ENCODE data around the gene PPFIBP2.

The PPFIBP2 gene

DNA sequence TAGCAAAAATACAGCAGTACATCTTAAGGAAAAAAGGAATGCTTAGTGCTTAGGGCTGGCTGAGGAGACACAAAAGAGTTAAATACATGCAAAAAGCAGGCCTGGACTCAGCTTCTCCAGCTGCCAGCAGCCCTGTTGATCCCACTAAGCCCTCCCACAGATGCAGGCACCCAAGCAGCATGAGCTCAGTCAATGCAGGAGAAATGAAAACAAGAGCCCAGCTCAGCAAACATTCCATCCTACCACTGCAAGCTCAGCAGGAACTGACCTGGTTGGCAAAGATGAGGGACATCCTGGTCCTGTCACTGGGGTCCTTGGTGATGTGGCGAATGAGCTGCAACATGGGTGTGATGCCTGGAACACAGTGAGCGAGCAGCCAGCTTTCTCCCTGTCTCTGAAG lies 153.7 kb downstream of the PPFIBP2 start:
- DNase-seq (ENCODE audit: low read depth) = no peak

DNA sequence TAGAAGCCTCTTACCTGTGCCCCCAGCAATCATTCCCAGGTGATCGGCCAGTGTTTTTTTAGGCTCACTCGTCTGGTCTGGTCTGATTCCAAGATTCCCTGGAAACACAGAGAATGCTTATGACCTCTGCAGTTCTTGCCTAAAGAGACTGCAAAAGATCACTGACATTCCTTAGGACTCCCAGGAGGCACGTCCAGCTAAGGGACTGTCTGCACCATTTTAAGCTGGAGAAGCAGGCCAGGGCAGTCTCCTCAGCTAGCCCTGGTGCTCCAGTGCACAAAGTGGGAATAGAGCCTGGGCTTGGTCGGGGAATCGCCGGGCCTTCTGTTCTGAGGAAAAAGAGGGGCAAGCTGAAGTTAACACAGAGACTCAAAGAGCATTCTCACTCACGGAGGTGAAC lies 154.7 kb downstream of the PPFIBP2 start:
- no peak for DNase-seq (ENCODE audit: low read depth)

DNA sequence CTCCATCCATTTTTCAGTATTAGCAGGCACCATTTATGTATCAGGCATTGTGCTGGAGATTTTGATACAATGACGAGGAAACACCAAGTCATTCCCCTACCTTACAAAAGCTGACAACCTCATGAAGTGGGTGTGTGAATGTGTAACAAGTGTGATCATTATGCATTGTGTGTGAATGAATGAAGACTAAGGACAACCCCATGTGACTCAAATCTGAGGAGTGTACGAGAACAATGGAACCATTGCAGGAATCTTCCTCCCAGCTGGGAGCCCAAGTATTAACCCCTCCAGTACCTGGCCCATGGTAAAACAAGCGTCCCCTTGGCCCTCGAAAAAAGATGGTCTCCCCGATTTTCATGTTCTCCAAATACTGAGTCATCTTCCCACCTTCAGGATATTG lies 155.1 kb downstream of the PPFIBP2 start:
- no peak for DNase-seq (ENCODE audit: low read depth)

DNA sequence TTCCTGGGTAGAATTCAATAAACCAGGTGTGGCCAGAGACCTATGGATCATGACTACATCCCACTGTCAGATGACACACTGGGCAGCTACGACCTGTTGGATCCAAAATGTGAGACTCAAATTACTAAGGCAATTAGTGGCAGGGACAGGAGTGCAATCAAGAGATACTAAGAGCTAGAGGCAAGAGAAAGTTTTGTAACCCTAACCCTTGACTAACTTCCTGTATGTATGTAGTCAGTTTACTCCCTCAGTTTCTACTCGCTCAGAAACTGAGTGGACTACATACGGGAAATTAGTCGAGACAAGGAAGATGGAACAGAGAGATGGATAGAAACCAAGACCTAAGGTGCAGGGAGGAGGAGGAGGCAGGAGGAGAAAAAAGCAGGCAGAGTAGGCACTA lies 156.8 kb downstream of the PPFIBP2 start:
- DNase-seq (ENCODE audit: low read depth) = no peak

DNA sequence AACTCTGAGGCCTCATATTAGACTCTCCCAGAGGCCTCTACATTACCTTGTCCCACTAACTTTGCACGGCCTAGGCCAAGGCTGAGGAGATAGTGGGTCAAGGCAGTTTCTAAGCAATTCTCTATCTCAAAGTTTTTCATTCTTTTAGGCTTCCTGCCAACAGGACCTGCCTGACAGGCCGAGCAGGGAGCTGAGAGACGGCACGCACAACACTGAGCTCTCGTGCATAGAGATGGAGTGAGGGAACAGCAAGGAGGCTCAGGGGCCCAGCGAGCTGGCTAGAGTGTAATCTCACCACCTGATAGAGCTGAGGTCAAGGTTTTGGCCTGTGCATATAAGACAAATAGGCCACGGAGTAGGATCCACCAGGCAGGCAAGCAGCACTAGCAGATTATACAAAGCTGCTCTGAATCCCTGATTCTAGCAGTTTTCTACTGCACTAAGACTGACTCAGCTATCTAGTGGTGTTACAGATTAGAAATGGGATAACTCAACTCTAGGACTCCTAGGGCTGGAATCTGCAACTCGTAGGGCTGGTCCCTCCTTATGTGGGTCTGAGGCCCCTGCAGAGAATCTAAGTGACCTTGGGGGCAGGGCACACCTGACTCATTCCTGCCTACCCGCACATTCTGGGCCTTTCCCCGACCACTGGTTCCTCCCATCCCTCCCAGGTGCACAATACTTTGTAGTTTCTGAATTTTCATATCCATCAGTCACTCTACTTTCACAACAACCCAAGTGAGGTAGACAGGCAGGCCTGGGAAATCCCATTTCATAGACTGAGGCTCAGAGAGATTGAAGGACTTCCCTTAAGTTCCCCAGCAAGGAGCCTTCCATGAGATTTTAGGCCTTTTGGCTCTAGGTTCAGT lies 157.8 kb downstream of the PPFIBP2 start:
- DNase-seq (ENCODE audit: low read depth) = peak; percentile 16

DNA sequence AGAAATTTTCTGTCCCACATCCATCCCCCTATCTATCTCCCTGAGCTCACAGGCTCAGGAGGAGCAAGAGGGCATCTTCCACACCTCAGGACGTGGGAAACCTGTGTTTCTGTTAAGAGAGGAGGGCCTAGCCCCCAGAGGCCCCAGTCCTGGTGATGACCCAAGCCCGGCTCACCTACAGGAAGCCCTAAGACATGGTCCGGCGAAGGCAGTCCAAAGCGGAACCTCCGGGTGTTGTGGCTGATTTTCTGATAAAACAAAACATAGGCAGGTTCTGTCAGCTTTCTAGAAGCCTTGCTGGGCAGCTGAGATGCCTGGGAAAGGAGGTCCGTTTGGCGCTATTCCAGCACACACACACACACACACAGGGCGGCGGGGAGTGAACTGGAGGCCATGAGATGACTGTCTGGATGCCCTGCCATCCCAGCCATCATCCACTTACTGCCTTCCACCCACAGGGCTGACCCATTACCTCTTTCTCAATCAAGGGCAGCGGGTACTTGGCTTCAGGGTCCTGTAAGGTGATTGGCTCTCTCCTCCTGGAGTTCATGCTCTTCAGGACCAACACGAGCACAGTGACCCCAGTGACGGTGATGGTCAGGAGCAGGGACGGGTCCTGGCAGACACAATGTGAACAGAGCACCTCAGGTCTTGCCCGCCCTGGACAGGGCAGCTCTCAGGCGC lies 158.6 kb downstream of the PPFIBP2 start:
- no peak for DNase-seq (ENCODE audit: low read depth)

DNA sequence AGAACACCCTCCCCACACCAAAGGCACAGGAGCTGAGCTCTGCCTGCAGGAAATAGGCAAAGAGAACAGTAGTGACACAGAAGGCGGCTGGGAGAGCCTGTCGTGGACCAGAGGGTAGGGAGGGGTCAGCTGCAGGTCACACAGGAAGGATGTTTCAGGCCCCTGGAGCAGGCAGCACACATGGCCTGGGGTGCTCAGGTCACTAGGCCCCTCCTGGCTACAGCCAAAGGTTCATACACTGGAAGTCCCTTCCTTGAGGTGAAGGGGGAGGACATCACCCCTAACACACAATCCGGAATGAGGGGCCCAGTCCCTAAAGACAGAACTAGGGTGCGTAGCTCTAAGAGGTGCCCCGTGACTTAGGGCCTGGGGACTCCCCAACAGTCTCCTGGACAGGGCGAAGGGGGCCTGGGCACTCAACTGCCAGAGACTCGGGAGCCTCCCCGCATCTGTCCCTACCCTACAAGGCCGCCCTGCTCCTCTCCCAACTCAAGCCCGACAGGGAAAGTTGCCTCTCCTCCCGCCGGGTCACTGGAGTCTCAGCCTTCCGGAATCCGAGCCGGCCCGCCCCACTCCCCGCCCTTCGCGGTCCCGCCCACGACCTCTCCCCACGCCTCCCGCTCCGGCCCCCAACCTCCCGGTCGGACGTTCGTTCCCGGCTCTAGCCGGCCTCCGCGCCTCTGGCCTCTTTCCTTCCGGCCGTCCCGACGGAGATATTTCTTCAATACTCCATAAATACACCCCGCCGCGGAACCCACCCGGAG lies 159.3 kb downstream of the PPFIBP2 start, which contains the start of gene CYB5R2:
CYB5R2 (minus strand) TSS at position 541 of the 764 bp plus-strand sequence. CDS start 675 bp downstream, outside the sequence.
- no peak for DNase-seq (ENCODE audit: low read depth)

DNA sequence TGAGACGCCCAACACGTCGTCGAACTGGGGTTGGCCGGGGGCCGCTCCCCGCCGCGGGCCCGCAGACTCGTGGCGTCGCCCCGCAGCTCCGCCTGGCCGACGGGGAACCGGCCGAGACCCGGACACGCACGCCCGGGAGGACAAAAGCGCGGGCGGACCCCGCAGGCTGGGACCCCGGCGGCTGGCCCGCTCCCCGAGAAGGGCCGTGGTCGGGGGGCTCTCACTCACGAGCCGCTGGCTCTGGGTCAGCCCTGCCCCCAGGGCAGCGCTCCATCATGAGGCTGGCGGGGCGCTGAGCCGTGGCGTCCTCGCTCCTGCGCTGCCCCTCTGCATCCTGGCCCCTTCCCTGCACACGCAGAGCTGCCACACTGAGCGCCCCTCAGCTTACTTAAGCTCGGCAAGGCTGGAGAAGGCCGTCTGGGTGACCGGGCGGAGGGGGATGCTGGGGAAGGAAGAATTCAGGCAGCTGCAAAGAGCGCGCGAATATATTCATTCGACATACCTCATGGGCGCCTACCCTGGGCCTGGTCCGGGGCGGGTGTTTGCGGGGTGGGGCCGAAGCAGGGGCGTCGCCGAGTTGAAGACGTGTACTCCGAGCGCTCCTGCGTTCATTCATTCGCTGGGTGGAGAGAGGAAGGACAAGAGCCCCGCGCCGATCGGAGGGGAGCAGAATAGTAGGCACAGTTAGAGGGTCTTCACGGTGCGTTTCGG lies 160.1 kb downstream of the PPFIBP2 start:
- DNase-seq (ENCODE audit: low read depth) = no peak

DNA sequence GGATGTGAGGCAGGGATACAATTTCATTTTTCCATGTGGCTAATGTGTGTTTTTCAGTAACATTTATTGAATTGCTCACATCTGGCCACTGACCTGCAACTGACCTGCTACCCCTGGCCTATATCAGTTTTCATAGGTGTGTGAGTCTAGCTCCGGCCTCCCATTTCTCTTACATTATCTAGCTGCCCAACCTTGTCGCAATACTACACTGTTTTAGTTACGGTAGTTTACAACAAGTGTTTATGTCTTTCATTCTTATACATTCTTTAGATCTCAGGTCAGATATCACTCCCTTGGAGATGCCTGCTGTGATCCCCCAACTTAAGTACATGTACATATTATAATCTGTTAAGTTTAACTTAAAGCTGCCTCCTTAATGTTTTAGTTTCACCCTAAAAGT lies 161.8 kb downstream of the PPFIBP2 start:
- no peak for DNase-seq (ENCODE audit: low read depth)

DNA sequence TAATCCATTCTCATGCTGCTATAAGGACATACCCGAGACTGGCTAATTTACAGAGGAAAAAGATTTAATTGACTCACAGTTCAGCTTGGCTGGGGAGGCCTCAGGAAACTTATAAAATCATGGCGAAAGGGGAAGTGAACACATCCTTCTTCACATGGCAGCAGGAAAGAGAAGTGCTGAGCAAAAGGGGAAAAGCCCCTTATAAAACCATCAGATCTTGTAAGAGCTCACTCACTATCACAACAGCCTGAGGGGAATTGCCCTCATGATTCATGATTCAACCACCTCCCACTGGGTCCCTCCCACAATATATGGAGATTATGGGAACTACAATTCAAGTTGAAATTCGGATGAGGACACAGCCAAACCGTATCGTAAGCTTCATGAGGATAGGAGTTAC lies 163.3 kb downstream of the PPFIBP2 start:
- no peak for DNase-seq (ENCODE audit: low read depth)

DNA sequence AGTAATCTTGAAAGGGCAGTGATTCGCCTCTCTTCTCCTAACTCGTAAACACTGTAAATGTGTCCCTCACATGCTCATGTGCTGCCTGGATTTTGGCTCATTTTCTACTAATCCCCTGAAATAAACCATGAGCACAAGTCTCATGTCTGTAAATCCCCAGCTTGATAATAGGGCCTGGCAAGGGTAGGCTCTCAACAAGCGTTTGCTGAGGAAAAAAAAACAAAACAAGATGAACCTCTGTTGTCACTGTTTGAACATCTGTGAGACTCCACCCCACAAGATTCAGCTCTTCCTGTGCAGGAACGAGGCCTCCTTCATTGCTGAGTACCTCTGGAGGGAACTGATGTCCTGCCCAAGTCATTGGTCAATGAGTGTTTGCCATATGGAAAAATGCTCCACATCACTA lies 164.0 kb downstream of the PPFIBP2 start:
- DNase-seq (ENCODE audit: low read depth) = no peak

DNA sequence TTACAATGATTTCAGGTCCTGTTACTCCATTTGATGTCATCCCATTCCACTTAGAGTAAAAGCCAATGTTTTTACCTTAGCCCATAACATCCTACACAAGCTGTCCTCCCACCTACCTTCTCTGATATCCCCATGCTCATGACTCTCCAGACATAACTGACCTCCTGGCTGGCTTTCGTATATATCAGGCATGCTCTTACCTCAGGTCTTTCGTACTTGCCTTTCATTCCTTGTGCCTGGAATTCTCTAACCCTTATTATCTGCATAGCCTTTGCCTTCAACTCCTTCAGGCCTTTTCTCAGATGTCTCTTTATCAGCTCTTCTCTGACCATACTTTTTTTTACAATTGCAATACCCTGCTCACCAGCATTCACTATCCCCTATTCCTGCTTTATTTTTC lies 169.8 kb downstream of the PPFIBP2 start:
- DNase-seq (ENCODE audit: low read depth) = no peak

DNA sequence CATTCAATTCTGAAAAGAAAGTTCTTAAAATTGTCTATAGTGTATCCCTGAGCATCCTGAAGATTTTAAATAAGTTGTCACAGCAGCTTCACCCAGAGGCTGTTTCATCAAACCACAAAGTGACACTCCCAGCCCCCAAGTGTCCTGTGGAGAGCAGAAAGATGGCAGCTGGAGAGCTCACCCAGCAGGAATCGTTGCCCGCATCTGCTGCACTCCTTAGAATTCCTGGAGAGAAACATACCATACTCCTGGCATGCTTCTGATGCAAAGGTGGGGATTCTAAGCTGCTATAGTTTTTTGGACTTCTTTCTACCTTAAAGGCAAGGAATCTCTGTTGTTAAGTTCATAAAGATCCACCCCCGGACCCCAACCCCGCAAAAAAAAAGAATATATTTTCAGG lies 173.0 kb downstream of the PPFIBP2 start:
- DNase-seq (ENCODE audit: low read depth) = no peak

DNA sequence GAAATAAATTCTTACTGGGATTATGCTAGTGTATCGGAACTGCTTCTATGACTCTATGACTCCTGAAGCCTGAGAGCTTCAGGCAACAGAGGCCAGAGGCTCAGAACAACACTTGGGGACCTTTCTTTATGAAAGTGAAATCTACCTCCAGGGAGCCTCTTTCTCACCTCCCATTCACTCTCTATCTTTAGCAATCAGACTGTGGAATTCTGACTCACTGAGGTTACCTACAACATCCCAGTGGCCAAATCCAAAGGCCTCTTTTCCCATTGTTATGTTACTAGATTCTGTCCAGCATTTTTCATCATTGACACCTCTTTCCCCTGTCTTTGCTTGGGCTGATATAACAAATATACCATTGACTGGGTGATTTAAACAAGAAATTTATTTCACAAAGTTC lies 173.6 kb downstream of the PPFIBP2 start:
- no peak for DNase-seq (ENCODE audit: low read depth)

DNA sequence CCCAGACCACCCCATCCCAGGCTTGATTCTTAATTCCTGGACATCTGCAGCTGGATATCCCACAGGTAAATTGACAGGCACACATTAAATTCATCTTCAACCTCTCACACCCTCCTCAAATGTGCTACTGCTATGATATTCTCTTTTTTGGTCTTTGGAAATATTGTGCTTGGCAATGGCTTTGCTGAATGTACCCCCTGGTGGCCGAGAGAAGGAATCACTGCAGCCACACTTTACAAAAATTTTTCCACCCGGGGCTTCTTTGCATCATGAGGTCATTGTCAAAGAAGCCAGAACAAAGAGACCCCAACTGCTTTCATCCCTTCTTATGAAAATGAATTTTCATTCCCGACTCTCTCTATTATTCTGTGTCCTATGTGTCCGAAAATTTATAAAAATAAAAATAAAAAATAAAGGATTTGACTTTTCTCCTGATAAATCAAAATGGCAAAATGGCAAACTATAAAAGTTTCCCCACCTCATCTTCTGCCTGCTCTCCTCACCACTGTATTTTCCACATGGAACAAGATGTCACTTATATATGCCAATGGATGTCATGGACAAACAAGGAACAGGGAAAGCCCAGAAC lies 174.5 kb downstream of the PPFIBP2 start:
- DNase-seq (ENCODE audit: low read depth) = no peak

DNA sequence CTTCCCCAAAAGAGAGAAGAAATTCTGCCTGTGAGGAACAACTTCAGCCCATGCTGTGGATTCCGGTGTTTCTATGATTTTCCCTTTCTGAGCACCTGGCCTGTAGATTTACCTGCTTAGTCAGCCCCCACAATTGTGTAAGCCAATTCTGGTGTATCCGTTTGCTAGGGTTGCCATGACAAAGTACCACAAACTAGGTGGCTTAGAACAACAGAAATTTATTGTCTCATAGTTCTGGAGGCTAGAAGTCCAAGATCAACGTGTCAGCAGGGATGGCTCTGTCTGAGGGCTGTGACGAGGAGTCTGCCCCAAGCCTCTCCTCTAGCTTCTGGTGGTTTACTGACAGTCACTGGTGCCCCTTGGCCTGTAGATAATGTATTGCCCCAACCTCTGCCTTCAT lies 175.4 kb downstream of the PPFIBP2 start:
- no peak for DNase-seq (ENCODE audit: low read depth)

DNA sequence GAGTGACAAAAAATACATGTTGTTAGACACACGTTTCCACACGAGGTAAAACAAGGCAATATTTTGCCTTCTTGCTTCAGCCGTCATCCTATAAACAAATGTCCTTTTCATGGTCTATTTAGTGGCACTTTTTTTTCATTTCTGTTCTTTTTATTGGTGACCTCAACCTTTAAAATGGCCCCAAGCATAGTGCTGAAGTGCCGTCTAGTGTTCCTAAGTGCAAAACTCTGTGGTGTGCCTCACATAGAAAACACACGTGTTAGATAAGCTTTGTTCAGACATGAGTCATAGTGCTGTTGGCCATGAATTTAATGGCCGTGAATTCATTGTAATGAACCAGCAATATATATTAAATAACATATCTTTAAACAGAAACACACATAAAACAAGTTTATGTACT lies 176.8 kb downstream of the PPFIBP2 start:
- DNase-seq (ENCODE audit: low read depth) = no peak

DNA sequence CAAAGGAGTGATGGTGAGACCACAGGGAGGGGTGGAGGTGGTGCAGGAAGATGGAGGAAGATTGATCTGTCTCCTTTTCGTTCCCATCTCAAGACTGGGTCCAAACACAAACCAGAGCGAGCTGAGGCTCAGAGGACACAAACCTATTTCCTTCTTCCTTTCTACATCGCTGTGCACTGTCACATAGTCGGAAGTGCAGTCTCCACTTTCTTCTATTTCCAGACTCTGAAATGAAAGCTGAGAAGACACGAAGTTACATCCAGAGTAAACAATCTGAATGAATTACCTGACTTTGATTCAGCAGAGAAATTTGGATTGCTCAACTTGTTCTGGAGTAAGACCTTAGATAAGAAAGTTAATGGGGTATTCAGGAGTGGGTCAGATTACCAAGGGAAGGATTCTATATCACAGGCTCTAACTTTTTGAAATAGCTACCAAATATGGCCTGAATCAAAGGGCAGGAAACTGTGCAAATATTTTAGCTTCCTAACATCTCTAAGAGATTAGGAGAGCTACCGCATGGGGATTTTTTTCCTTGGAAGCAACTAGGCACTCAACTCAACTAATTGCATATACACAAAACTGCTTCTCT lies 178.1 kb downstream of the PPFIBP2 start:
- no peak for DNase-seq (ENCODE audit: low read depth)

DNA sequence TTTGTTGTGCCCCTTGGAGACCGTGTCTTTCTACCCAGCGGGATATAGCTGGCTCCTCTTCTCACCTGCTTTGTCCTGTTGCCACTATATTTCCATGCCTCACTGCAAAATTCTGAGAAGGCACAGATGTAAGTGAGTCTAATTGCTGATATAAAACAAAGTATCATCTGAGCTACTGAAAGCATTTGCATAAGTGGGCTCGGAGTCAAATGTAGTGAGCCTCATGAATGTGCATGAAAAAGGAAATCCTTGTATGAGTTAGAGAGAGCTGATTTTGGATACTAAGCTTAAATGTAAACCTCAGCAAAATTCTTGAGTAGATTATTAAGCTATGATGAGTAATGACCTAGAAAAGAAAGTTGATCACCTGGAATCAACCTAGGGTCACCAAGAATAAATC lies 178.6 kb downstream of the PPFIBP2 start:
- no peak for DNase-seq (ENCODE audit: low read depth)

DNA sequence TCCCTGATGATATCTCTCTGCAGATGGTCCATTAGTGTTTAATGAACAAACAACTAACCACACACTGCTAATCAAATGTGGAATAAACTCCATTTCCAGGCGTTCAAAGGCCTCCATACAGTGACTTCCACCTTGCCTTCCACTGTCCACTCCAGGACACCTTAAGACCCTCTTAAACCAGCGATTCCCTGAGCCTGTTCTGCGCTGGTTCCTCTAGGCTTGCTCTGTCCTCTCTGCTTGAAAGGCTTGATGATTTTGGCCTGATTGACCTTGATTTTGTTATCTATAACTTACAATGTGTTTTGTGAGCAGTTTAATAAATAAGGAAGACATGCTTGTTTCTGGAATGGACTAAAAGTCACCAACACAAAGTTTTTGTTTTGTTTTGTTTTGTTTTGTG lies 180.4 kb downstream of the PPFIBP2 start:
- DNase-seq (ENCODE audit: low read depth) = no peak

DNA sequence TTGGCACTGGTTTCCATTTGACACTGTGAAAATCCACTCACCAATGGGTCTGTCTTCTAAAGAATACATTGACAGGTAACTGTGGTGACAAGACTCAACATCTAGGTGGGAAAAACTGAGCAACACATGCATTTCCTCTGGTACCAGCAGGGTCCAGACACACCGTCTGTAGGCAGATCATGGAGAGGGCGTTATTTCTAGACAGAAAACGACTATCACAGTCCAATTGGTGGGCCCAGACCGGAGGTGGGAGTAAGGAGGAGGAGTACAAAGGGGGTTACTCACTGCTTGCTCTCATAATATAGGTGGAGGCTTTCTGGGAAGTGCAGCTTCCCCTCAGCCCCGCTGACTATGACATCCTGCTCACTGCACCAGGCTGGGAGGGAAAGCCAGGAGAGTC lies 182.6 kb downstream of the PPFIBP2 start:
- no peak for DNase-seq (ENCODE audit: low read depth)
